NOMO-1 treated with DMSO at 0.1 percent for 48 hours (cell line): ENCODE results near the gene GNG12.

Experiments
- DNase-seq: peaks from one replicate; lab custom pipeline; 2025; ENCODE audit not compliant: unreplicated experiment; lab: John Stamatoyannopoulos, UW

Gene GNG12

GRCh38 chr1:67815303-67816094, 17.8 kb downstream of the GNG12 start:
- DNase-seq, result no peak

- DNase-seq, result no peak
Observed at GRCh38 chr1:67814121-67814772, 19.0 kb downstream of the GNG12 start.

GRCh38 chr1:67812226-67812625, 21.0 kb downstream of the GNG12 start:
- no peak for DNase-seq

GRCh38 chr1:67811781-67812180, 21.5 kb downstream of the GNG12 start:
- DNase-seq, result no peak

GRCh38 chr1:67809887-67810286, 23.4 kb downstream of the GNG12 start:
- DNase-seq, result no peak

GRCh38 chr1:67807282-67807681, 26.0 kb downstream of the GNG12 start:
- DNase-seq, result no peak

- no peak for DNase-seq
Observed at GRCh38 chr1:67804710-67805109, 28.6 kb downstream of the GNG12 start.

GRCh38 chr1:67803380-67804279, 29.6 kb downstream of the GNG12 start:
- no peak for DNase-seq

GRCh38 chr1:67802565-67802964, 30.7 kb downstream of the GNG12 start:
- DNase-seq, result no peak

- DNase-seq, result no peak
Observed at GRCh38 chr1:67801903-67802302, 31.4 kb downstream of the GNG12 start.

GRCh38 chr1:67795179-67795912, 37.9 kb downstream of the GNG12 start:
- no peak for DNase-seq

GRCh38 chr1:67793562-67793961, 39.7 kb downstream of the GNG12 start:
- no peak for DNase-seq

GRCh38 chr1:67792741-67793458, 40.4 kb downstream of the GNG12 start:
- no peak for DNase-seq

GRCh38 chr1:67792103-67792502, 41.2 kb downstream of the GNG12 start:
- DNase-seq, result no peak

GRCh38 chr1:67791686-67792085, 41.6 kb downstream of the GNG12 start:
- DNase-seq, result no peak

- DNase-seq, result no peak
Observed at GRCh38 chr1:67791261-67791660, 42.0 kb downstream of the GNG12 start.

- no peak for DNase-seq
Observed at GRCh38 chr1:67790201-67790692, 43.0 kb downstream of the GNG12 start.

GRCh38 chr1:67789551-67789950, 43.7 kb downstream of the GNG12 start:
- no peak for DNase-seq

- DNase-seq, result no peak
Observed at GRCh38 chr1:67788904-67789303, 44.4 kb downstream of the GNG12 start.

- DNase-seq, result no peak
Observed at GRCh38 chr1:67788238-67788790, 45.0 kb downstream of the GNG12 start.
